Smooth muscle cell of the pulmonary artery (primary cell): ENCODE data around the gene ACSS2. TPM values are rescaled to one million over a fixed set of nuclear protein-coding genes. Genes with fewer than 3 reads are reported as not detected.

Source experiments
- total RNA-seq: library from RNA; depleted of rRNA; stranded (reverse); fragments of >200 nt; gene quantifications from 2 replicates; pipeline ENCODE4 v1.2.3, GENCODE V29; 2014

ACSS2 gene
- total RNA-seq, result 40.3 and 42.7 TPM in 2 replicates

GRCh38 chr20:34876406-34877282, at the start of gene ACSS2:
Gene ACSS2 (plus strand): TSS chr20:34876612. CDS start chr20:34876646, 34 bp downstream.

DNA sequence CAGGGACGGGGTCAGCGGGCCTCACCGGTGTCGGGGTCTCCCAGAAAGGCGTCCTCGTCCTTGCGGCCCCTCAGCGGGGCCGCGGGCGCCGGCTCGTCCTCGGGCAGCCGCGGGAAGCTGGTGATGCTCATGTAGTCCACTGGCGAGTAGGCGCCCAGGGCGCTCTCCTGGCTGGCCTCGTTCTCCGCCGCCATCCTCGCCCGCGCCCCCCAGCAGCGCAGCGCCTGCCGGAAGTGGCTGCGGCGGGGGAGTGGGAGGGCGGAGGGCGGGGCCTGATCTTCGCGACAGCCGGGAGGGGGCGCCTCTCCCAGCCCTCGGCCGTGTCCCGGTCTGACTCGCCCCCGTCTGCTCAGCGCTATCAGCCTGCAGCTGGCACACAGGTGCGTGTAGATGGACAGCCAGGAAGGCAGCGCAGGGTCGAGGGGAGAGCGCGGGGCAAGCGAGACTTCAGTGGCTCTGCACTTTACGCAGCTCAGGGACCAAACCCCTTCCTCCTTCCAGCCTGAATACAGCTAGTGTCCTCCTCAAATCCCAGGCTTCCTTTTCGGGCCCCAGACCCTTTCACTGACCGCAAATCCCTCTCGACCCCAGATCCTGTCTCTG, 3.7 kb upstream of the ACSS2 start, which contains the start of gene GGT7:
TSS of gene GGT7 (minus strand) at position 235 of the 603 bp plus-strand sequence. CDS start at position 194, 41 bp downstream.

DNA sequence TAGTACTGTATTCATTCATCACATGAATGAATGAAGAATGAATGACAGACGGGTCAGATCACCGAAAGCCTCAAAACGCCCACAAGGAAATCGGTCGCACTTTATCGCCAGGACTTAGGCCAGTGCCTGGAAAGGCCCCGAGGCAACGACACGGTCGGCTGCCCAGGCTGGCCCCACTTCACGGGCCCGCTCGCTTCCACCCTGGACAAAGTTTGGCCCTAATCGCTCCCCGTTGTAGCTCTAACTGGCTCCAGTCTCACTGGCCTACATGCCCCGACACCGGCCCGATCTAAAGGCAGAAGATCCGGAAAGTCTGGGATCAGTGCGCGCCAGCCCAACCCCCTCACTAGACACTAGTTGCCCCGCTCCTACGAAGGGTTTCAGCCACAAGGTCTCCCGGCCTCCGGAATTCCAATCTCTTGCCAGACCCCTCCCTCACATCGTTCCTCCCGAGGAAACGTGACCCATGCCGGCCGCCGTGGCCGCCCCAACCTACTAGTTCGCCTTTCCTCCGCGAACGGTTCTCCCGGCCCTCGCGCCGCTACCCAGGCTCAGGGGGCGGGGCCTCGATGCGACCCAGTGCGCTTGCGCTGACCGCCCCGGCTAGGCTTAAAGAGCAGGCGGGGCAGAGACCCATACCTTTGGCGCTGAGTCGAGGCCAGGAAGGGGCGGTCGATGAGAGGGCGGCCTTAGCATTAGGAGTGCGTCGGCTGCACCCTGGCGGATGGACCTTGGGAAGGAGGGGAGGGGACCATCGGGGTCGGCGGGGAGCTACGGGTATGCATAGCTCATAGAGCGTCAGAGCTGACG, 79.0 kb downstream of the ACSS2 start, which contains the start of the genes GSS and MYH7B:
TSS of gene GSS (minus strand) at position 576 of the 810 bp plus-strand sequence. CDS start 3,954 bp downstream, outside the sequence.
TSS of gene MYH7B (plus strand) at position 638 of the 810 bp plus-strand sequence. CDS start 22,138 bp downstream, outside the sequence.

Other genes starting within 250 kb of the ACSS2 start
- gene PIGU, start 199.5 kb upstream of the ACSS2 start, total RNA-seq, result 7.2 and 8.5 TPM in 2 replicates
- gene TP53INP2, start 172.3 kb upstream of the ACSS2 start, total RNA-seq, result 6.2 and 7.6 TPM in 2 replicates
- 7.5 and 7.6 TPM in 2 replicates for gene NCOA6, start 51.0 kb upstream of the ACSS2 start, total RNA-seq
- gene GGT7, start 3.8 kb upstream of the ACSS2 start, total RNA-seq, result 20.6 and 24.8 TPM in 2 replicates
- 45.5 and 66.7 TPM in 2 replicates for gene GSS, start 79.2 kb downstream of the ACSS2 start, total RNA-seq
- gene MYH7B, start 79.3 kb downstream of the ACSS2 start, total RNA-seq, result 0.13 and 0.20 TPM in 2 replicates
- gene TRPC4AP, start 216.2 kb downstream of the ACSS2 start, total RNA-seq, result 89.4 and 108 TPM in 2 replicates